DOHH2 (cell line): ENCODE data around the gene USP20.

Experiments
- CTCF ChIP-seq: fragments of 200-600 bp; sonication (generic); IDR thresholded peaks from one replicate; pipeline ENCODE4 v1.5.1; 2014; ENCODE audit warnings: antibody characterized with exemption, mild to moderate bottlenecking, low read depth, low read length; ENCODE audit not compliant: poor library complexity, severe bottlenecking
- EZH2phosphoT487 ChIP-seq: fragments of 200-600 bp; sonication (generic); IDR thresholded peaks from 2 replicates; pipeline ENCODE4 v1.6.1; 2017; ENCODE audit warnings: borderline replicate concordance, mild to moderate bottlenecking, antibody characterized with exemption, low read length, moderate library complexity, mixed read lengths

GRCh38 chr9:129918296-129918950, 83.2 kb downstream of the USP20 start:
- TF ChIP-seq EZH2phosphoT487 = no peak
- TF ChIP-seq CTCF = no peak
